Endothelial cell of umbilical vein (primary cell): Measurements from ENCODE around the gene PCDHGA4. TPM values are rescaled to one million over a fixed set of nuclear protein-coding genes. Genes with fewer than 3 reads are reported as not detected.
A peak's percentile ranks its signal among the peaks of the same experiment; 100 is the strongest.

Experiments
- BruUV-seq: library from RNA; stranded (reverse); fragments of 400-500 nt; replicated peaks from 2 replicates; lab custom pipeline; 2021; lab: Mats Ljungman, UMichigan
- CTCF ChIA-PET: fragments of 300-600, 350-600 bp; sonication (Branson Sonifier 250); formaldehyde crosslinking; loops from one replicate; lab custom pipeline; 2021; ENCODE audit warnings: antibody characterized with exemption, inconsistent platforms; lab: Charles Lee
- POLR2A ChIA-PET: fragments of 300-600, 350-600 bp; sonication (Branson Sonifier 250); formaldehyde crosslinking; loops from one replicate; lab custom pipeline; 2021; ENCODE audit warnings: antibody characterized with exemption, inconsistent platforms; lab: Charles Lee
- DNase-seq: peaks from one replicate; pipeline ENCODE4 v3.0.0-alpha.2; 2011; ENCODE audit warnings: low read depth, low spot score
- FAIRE-seq: peaks from 2 replicates; lab custom pipeline; 2011; peaks lifted over from hg19 to GRCh38; lab: Jason Lieb, UNC
- H2AFZ ChIP-seq: 2 replicates; pipeline ENCODE4 v1.6.0; 2012; ENCODE audit warnings: low read depth, low read length, control low read depth, inconsistent platforms
- H3K27ac ChIP-seq: 2 replicates; pipeline ENCODE4 v1.5.1; 2011; ENCODE audit warnings: low read depth, mild to moderate bottlenecking, control low read depth, low read length, moderate library complexity; ENCODE audit not compliant: insufficient read depth
- H3K27me3 ChIP-seq, 2 experiments: 2 replicates each; pipeline versions ENCODE4 v1.6.0 to v1.6.1; 2011; ENCODE audit warnings: low read length in 2 of 2, mixed read lengths in 1 of 2; ENCODE audit not compliant: control insufficient read depth in 2 of 2, insufficient read depth in 2 of 2
- H3K36me3 ChIP-seq, 2 experiments: 2 replicates in 1 of 2; 3 replicates in 1 of 2; pipeline ENCODE4 v1.5.1; 2011; ENCODE audit warnings: low read length in 2 of 2, mild to moderate bottlenecking in 1 of 2, moderate library complexity in 1 of 2; ENCODE audit not compliant: control insufficient read depth in 2 of 2, insufficient read depth in 2 of 2; ENCODE audit errors: extremely low read depth in 1 of 2
- H3K4me1 ChIP-seq: 3 replicates; pipeline ENCODE4 v1.5.1; 2011; ENCODE audit warnings: mild to moderate bottlenecking, low read length; ENCODE audit not compliant: control insufficient read depth, insufficient read depth; ENCODE audit errors: extremely low read depth
- H3K4me2 ChIP-seq: 2 replicates; pipeline ENCODE4 v1.6.1; 2011; ENCODE audit warnings: low read length, control low read depth, mixed read lengths; ENCODE audit not compliant: insufficient read depth
- H3K4me3 ChIP-seq, 3 experiments: fragments of 200-600 bp in 1 of 3; sonication (generic), shearing (Covaris generic) in 1 of 3; replicated peaks in 1 of 3; 2 replicates each; pipeline ENCODE4 v1.5.1; 2011 to 2016; ENCODE audit warnings: control low read depth in 3 of 3, low read length in 3 of 3, mild to moderate bottlenecking in 2 of 3, inconsistent platforms in 1 of 3, low read depth in 1 of 3, moderate library complexity in 1 of 3; ENCODE audit not compliant: insufficient read depth in 1 of 3
- H3K79me2 ChIP-seq: 2 replicates; pipeline ENCODE4 v1.6.0; 2012; ENCODE audit warnings: low read length, inconsistent platforms; ENCODE audit not compliant: control insufficient read depth, insufficient read depth
- H3K9ac ChIP-seq: replicated peaks from 2 replicates; pipeline ENCODE3; 2011; ENCODE audit warnings: low read length, control low read depth; ENCODE audit not compliant: insufficient read depth; ENCODE audit errors: extremely low read depth
- H3K9me1 ChIP-seq: replicated peaks from 3 replicates; pipeline ENCODE4 v1.6.0; 2011; ENCODE audit warnings: mild to moderate bottlenecking, low read length; ENCODE audit not compliant: control insufficient read depth, insufficient read depth; ENCODE audit errors: extremely low read depth
- H3K9me3 ChIP-seq: replicated peaks from 2 replicates; pipeline ENCODE4 v1.5.1; 2012; ENCODE audit warnings: low read length, inconsistent platforms; ENCODE audit not compliant: control insufficient read depth, insufficient read depth
- H4K20me1 ChIP-seq: replicated peaks from 2 replicates; pipeline ENCODE3; 2011; ENCODE audit warnings: mild to moderate bottlenecking, low read length; ENCODE audit not compliant: control insufficient read depth, insufficient read depth; ENCODE audit errors: extremely low read depth
- CTCF ChIP-seq, 2 donors: IDR thresholded peaks; 1 replicate in 1 of 2; 2 replicates in 1 of 2; pipeline ENCODE4 v1.5.1; 2011; ENCODE audit warnings: low read length in 2 of 2, mild to moderate bottlenecking in 2 of 2, moderate library complexity in 2 of 2, control low read depth in 1 of 2, inconsistent platforms in 1 of 2, low read depth in 1 of 2; ENCODE audit not compliant: insufficient read depth in 1 of 2; ENCODE audit errors: extremely low read depth in 1 of 2
- EZH2 ChIP-seq: IDR thresholded peaks from 2 replicates; pipeline ENCODE4 v1.6.1; 2012; ENCODE audit warnings: borderline replicate concordance, low read depth, mild to moderate bottlenecking, moderate library complexity, low read length, inconsistent platforms; ENCODE audit not compliant: severe bottlenecking
- FOS ChIP-seq: IDR thresholded peaks from 2 replicates; pipeline ENCODE4 v1.6.1; 2011; ENCODE audit warnings: mild to moderate bottlenecking, low read length, moderate library complexity, borderline replicate concordance; ENCODE audit not compliant: insufficient read depth
- GATA2 ChIP-seq: IDR thresholded peaks from 2 replicates; pipeline ENCODE4 v1.7.0; 2011; ENCODE audit warnings: low read depth, mild to moderate bottlenecking, moderate library complexity, mixed read lengths, low read length; ENCODE audit not compliant: insufficient read length, insufficient read depth
- JUN ChIP-seq: IDR thresholded peaks from 2 replicates; pipeline ENCODE4 v1.6.1; 2011; ENCODE audit warnings: borderline replicate concordance, low read depth; ENCODE audit not compliant: insufficient read length, insufficient read depth
- MAX ChIP-seq: IDR thresholded peaks from 2 replicates; pipeline ENCODE4 v1.6.1; 2011; ENCODE audit not compliant: insufficient read depth, insufficient read length
- MYC ChIP-seq: IDR thresholded peaks from one replicate; pipeline ENCODE4 v1.6.1; 2011; ENCODE audit warnings: mild to moderate bottlenecking, low read depth, low read length
- POLR2A ChIP-seq: IDR thresholded peaks from 2 replicates; pipeline ENCODE4 v1.6.1; 2012; ENCODE audit warnings: low read depth, mild to moderate bottlenecking, control low read depth, low read length
- POLR2AphosphoS5 ChIP-seq: IDR thresholded peaks from 2 replicates; pipeline ENCODE4 v1.6.1; 2012; ENCODE audit warnings: low read depth, mild to moderate bottlenecking, control low read depth, low read length, moderate library complexity; ENCODE audit not compliant: insufficient read depth
- dilution Hi-C: fragments of 300-500 bp; cut with MboI; formaldehyde crosslinking; loops from one replicate; pipeline ENCODE4 v1.15.0; 2019; ENCODE audit warnings: low sequenced_read_pairs; ENCODE audit not compliant: extremely low pct_ligation_motif_present
- intact Hi-C: fragments of 100-400 bp; cut with micrococcal nuclease; formaldehyde crosslinking; loops from one replicate; pipeline ENCODE4 v1.10.0; 2022
- polyA plus RNA-seq, 4 experiments: library from polyadenylated mRNA; depleted of rRNA in 3 of 4; stranded (reverse) in 3 of 4; unstranded in 1 of 4; fragments of >200 nt; gene quantifications; 2 replicates each; pipeline versions ENCODE4 v1.2.1 to v1.2.3, GENCODE V29; 2011 to 2012; ENCODE audit warnings: missing spikeins in 1 of 4
- total RNA-seq: library from RNA; stranded (reverse); gene quantifications from 2 replicates; pipeline ENCODE4 v1.2.3, GENCODE V29; 2021

Gene PCDHGA4
- total and polyA plus RNA-seq, 2 donors (not counting 3 experiments of a cell fraction or from before 2014, with no cell fraction given): 2.6 to 3.0 TPM

DNA sequence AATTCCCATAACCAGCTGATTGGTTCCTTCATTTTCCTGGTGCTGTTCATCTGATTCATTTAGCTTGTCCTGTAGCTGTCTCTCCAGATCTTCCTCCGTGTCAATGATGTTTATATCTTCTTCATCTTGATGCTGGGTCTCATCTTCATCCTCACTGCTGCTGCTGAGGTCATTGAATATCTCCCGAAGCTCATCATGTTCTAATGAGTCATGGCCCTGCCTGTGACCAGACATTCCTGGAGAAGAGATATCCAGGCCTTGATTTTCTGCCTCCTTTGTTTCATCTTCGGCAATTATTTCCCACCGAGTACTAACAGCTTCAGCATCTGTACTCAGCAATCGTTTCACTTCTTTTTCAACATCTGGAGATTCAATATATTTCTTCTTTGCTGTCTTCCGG is 35.6 kb upstream of the PCDHGA4 start:
- no peaks in the 10 kb centered on the region for H3K9me1 ChIP-seq
- intact Hi-C loops (no loop called here), dilution Hi-C loops (no loop called here)
- H3K4me3 ChIP-seq: no peak overlapping the region
- BruUV-seq: no TSS peak
- H3K27ac ChIP-seq: no peak overlapping the region
- no peak overlapping the region for H2AFZ ChIP-seq
- DNase-seq: no peak
- ChIA-PET CTCF (interaction anchor here (0.7 to 2.4 kb wide), 5 partner anchors 10 to 245 kb away, joined by 3 to 12 read pairs (median 3); partner anchors contain the start of genes PCDHB14, PCDHB15 and PCDHGA12), POLR2A (no interaction called here)
- H3K79me2 ChIP-seq: peaks cover 24% of the 10 kb centered on the region
- H3K27me3 ChIP-seq: no peaks in the 10 kb centered on the region
- no peaks in the 10 kb centered on the region for H3K4me1 ChIP-seq
- H3K9me3 ChIP-seq: peaks cover 15% of the 10 kb centered on the region
- H3K36me3 ChIP-seq: peaks cover 0 to 11% of the 10 kb centered on the region in 2 experiments
- peak overlapping the region; percentile 60 for H3K4me2 ChIP-seq
- H4K20me1 ChIP-seq: peaks cover 9% of the 10 kb centered on the region
- TF ChIP-seq POLR2A (no peak), MAX (no peak), EZH2 (no peak), GATA2 (no peak), FOS (no peak), CTCF (IDR thresholded peaks at IDR 0.05; ENCODE audit: extremely low read depth in 1 of 2, insufficient read depth in 1 of 2, low read depth in 1 of 2, low read length in 2 of 2) (no peak), POLR2AphosphoS5 (no peak), JUN (no peak), MYC (no peak)
- no peak overlapping the region for H3K9ac ChIP-seq
- FAIRE-seq: no peak
